Tracheal epithelial cell (primary cell): ENCODE data around the gene ZNF415. TPM values are rescaled to one million over a fixed set of nuclear protein-coding genes. Genes with fewer than 3 reads are reported as not detected.

Experiments used
- total RNA-seq: library from RNA; depleted of rRNA; stranded (reverse); fragments of >200 nt; gene quantifications from 2 replicates; pipeline ENCODE4 v1.2.1, GENCODE V29; 2014

ZNF415 gene
- 5.8 and 6.3 TPM in 2 replicates for total RNA-seq

DNA sequence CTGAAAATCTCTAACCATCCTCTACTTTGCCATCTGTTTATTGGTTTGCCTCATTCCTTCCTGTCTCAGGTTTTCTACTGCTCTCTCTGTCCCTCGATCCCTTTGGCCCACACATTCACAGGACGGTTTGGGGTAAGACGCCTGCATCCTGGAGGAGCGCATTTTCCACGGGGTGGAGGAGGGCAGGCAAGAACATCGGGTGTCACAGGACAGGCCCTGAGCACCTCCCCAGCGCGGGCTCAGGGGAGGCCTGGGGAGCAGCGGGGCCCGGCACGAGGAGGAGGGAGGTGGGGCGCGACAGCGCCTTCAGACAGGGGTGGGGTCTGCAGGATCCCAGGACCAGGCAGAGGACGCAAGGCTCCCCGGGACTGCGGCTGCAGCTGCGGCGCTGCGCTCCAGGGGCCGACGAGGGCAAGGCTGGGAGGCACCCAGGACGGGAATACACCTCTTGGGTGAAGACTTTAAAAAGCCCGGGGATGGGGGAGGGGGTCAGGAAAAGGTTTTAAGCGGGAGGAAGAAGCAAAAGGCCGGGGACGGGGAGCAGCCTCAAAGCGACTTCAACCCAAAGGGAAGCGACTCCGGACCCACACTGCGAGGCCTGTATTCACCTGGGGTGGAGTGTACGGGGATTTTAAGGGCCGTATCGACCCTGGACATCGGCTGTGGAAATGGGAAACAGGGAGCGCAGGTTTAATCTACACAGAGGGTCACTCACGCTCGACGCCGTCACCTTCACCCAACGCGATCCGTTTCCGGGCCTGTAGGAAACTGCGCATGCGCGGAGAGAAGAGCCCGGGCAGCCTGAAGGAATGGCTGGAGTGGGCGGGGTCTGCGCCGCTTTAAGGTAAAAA lies at the start of gene ZNF415:
TSS of gene ZNF415 (minus strand) at position 770 of the 851 bp plus-strand sequence. CDS start 10,234 bp downstream, outside the sequence.

GRCh38 chr19:53103234-53104203 lies 29.2 kb downstream of the ZNF415 start, which contains the start of gene ZNF160:
Gene ZNF160, minus strand, starts transcription at chr19:53103422. Its CDS starts 17,146 bp downstream, at chr19:53086276.

Other genes with a start within 250 kb of the ZNF415 start
- gene ZNF320, start 235.3 kb downstream of the ZNF415 start, total RNA-seq: 17.1 and 30.8 TPM in 2 replicates
- 8.2 and 9.0 TPM in 2 replicates for gene ZNF888, start 209.5 kb downstream of the ZNF415 start, total RNA-seq
- 11.6 and 13.4 TPM in 2 replicates for gene ZNF816, start 170.0 kb downstream of the ZNF415 start, total RNA-seq
- 0.48 TPM in 1 of 2 replicates, not detected in the other for gene ERVV-1, start 119.0 kb downstream of the ZNF415 start, total RNA-seq
- gene ERVV-2, start 88.2 kb downstream of the ZNF415 start, total RNA-seq: 0.24 TPM in 1 of 2 replicates, not detected in the other
- gene ZNF160, start 29.5 kb downstream of the ZNF415 start, total RNA-seq: 13.6 and 24.6 TPM in 2 replicates
- gene ZNF347, start 26.1 kb upstream of the ZNF415 start, total RNA-seq: 5.5 and 6.2 TPM in 2 replicates
- gene ZNF665, start 60.4 kb upstream of the ZNF415 start, total RNA-seq: 2.6 and 3.4 TPM in 2 replicates
- 6.0 and 17.5 TPM in 2 replicates for gene ZNF677, start 122.0 kb upstream of the ZNF415 start, total RNA-seq
- not detected in 2 replicates for gene VN1R2, start 125.4 kb upstream of the ZNF415 start, total RNA-seq
- not detected in 2 replicates for gene VN1R4, start 134.8 kb upstream of the ZNF415 start, total RNA-seq
- gene ZNF845, start 200.8 kb upstream of the ZNF415 start, total RNA-seq: 8.9 and 11.5 TPM in 2 replicates
- 17.7 and 20.2 TPM in 2 replicates for gene ZNF525, start 232.8 kb upstream of the ZNF415 start, total RNA-seq